Upper lobe of right lung (tissue), 1 donor: ENCODE results near the gene ATP6AP2. TPM values are rescaled to one million over a fixed set of nuclear protein-coding genes. Genes with fewer than 3 reads are reported as not detected.
"Not testable (repeated sequence)": the region's sequence is repeated elsewhere in the genome, so short reads cannot be mapped to it uniquely, and the experiment has no call there.

Source experiments
- ATAC-seq: fragments of 200-7000 bp; cut with Tn5 transposase; one replicate; pipeline ENCODE4 v1.9.1; 2020; ENCODE audit warnings: mild to moderate bottlenecking, moderate library complexity
- DNase-seq: peaks from one replicate; pipeline ENCODE4 v3.0.0-alpha.2; 2020
- H3K27ac ChIP-seq: fragments of 200-600 bp; one replicate; pipeline ENCODE4 v1.8.0; 2022
- H3K27me3 ChIP-seq: fragments of 200-600 bp; one replicate; pipeline ENCODE4 v1.8.0; 2022; ENCODE audit warnings: mild to moderate bottlenecking
- H3K36me3 ChIP-seq: fragments of 200-600 bp; one replicate; pipeline ENCODE4 v1.8.0; 2022
- H3K4me1 ChIP-seq: fragments of 200-600 bp; one replicate; pipeline ENCODE4 v1.8.0; 2022
- H3K4me3 ChIP-seq: fragments of 200-600 bp; one replicate; pipeline ENCODE4 v1.8.0; 2022; ENCODE audit warnings: mild to moderate bottlenecking
- H3K9me3 ChIP-seq: fragments of 200-600 bp; one replicate; pipeline ENCODE4 v1.8.0; 2022
- CTCF ChIP-seq: fragments of 200-600 bp; IDR thresholded peaks from one replicate; pipeline ENCODE4 v1.8.0; 2022; ENCODE audit warnings: antibody characterized with exemption
- intact Hi-C: fragments of 100-400 bp; cut with DNase I; formaldehyde crosslinking; loops from one replicate; pipeline ENCODE4 v1.11.0; 2022
- total RNA-seq: library from RNA; stranded (reverse); fragmentation: NEBNext Ultra II Directional; extraction: Animal tissue kit (Norgen Biotek cat#: 25700); gene quantifications from one replicate; pipeline ENCODE4 v1.2.1, GENCODE V29; 2021
- donor health status: DM: no; HTN: yes; CAD: no; lungs with severe emphysema.

ATP6AP2 gene
- total RNA-seq, 1 donor from 2014 or later = 130 TPM

GRCh38 chrX:40550066-40550465 lies 30.7 kb upstream of the ATP6AP2 start:
- Histone ChIP-seq H3K27ac (no peak overlapping the region), H3K27me3 (no peaks in the 10 kb centered on the region), H3K36me3 (no peaks in the 10 kb centered on the region), H3K9me3 (no peaks in the 10 kb centered on the region), H3K4me1 (no peaks in the 10 kb centered on the region), H3K4me3 (no peak overlapping the region)
- no peak for TF ChIP-seq CTCF
- ATAC-seq = no peak
- DNase-seq = no peak
- intact Hi-C loops = no loop called here

DNA sequence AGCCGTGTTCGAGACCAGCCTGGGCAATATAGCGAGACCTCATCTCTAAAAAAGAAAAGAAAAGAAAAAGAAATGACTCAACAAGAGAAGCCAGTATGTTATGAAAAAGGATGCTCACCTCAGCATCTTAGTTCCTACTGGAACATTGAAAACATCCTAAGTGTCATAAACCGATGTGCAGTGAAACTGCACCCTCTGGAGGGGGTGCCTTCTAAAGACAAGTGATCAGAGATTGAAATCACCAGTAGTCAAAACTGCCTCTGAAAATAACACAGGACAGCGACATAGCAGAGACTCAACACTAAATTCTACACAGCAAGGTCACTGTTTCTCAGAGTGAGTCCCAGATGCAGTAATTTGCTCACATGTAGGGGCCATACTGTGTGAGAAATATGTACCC lies 28.0 kb upstream of the ATP6AP2 start:
- ATAC-seq (no peak), DNase-seq (no peak)
- Histone ChIP-seq H3K9me3 (no peaks in the 10 kb centered on the region), H3K4me1 (no peaks in the 10 kb centered on the region), H3K27ac (no peak overlapping the region), H3K4me3 (no peak overlapping the region), H3K36me3 (no peaks in the 10 kb centered on the region), H3K27me3 (no peaks in the 10 kb centered on the region)
- intact Hi-C loops = no loop called here
- TF ChIP-seq CTCF = no peak

GRCh38 chrX:40558590-40558989 lies 22.2 kb upstream of the ATP6AP2 start:
- Histone ChIP-seq H3K36me3 (no peaks in the 10 kb centered on the region), H3K27me3 (no peaks in the 10 kb centered on the region), H3K4me1 (no peaks in the 10 kb centered on the region), H3K4me3 (no peak overlapping the region), H3K27ac (no peak overlapping the region), H3K9me3 (no peaks in the 10 kb centered on the region)
- intact Hi-C loops = no loop called here
- no peak for DNase-seq
- ATAC-seq = no peak
- no peak for TF ChIP-seq CTCF

DNA sequence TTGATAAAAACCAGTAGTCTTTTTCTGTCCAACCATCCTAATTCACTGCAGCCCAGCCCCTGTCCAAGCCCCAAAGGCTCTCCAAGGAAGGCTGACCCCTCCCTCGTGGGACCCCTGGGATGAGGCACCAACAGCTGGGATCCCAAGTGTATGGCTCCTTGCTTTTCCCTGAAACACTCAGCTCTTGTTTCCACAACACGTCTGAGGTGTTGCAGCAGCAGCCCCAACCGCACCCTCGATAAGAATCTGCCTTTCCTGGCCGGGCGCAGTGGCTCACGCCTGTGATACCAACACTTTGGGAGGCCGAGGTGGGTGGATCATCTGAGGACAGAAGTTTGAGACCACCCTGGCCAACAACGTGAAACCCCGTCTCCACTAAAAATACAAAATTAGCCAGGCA lies 17.0 kb upstream of the ATP6AP2 start:
- Histone ChIP-seq H3K9me3 (no peaks in the 10 kb centered on the region), H3K36me3 (no peaks in the 10 kb centered on the region), H3K4me1 (no peaks in the 10 kb centered on the region), H3K27me3 (no peaks in the 10 kb centered on the region), H3K27ac (no peak overlapping the region), H3K4me3 (no peak overlapping the region)
- no peak for DNase-seq
- intact Hi-C loops = no loop called here
- no peak for TF ChIP-seq CTCF
- no peak for ATAC-seq

GRCh38 chrX:40564447-40564846 lies 16.3 kb upstream of the ATP6AP2 start:
- TF ChIP-seq CTCF = no peak
- ATAC-seq (no peak), DNase-seq (no peak)
- Histone ChIP-seq H3K4me3 (no peak overlapping the region), H3K36me3 (no peaks in the 10 kb centered on the region), H3K4me1 (no peaks in the 10 kb centered on the region), H3K9me3 (no peaks in the 10 kb centered on the region), H3K27me3 (no peaks in the 10 kb centered on the region), H3K27ac (no peak overlapping the region)
- intact Hi-C loops = no loop called here

DNA sequence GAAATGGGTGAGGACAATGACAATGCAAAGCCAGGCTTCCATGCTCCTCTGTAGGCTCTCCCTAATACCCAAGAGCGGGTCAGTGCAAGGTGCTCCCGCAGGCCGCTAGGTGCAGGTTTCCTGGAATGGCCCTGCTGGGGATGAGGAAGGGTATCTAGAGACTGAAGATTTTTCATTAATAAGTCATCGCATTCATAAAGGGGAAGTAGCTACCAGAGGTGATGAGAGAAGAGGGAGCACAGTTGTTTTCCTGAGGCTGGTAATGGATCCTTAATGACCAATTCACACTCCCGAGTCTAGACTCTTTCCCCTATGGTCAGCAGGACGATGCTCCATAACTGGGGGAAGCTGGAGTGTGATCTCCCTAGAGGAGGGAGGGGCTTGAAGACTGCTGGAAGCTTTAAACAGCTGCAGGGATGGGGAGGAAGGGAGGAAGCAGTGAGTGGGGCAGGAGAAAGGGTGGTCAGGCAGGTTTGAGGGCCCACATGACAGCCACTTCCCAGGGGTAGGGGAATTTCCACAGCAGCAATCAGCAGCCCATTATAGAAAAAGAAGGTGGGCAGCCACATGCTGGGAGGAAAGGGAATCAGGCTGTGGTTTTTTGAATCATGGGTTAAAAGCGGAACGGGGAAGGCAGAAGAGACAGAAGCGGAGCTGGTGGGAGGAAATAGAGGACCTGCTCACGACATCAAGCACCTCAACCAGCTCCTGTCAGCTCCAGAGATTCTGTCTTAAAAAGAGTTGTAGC lies 10.2 kb upstream of the ATP6AP2 start:
- intact Hi-C loops = no loop called here
- Histone ChIP-seq H3K36me3 (no peaks in the 10 kb centered on the region), H3K27ac (no peak overlapping the region), H3K27me3 (no peaks in the 10 kb centered on the region), H3K4me1 (no peaks in the 10 kb centered on the region), H3K4me3 (no peak overlapping the region), H3K9me3 (no peaks in the 10 kb centered on the region)
- ATAC-seq (peak; percentile 63), DNase-seq (no peak)
- no peak for TF ChIP-seq CTCF

DNA sequence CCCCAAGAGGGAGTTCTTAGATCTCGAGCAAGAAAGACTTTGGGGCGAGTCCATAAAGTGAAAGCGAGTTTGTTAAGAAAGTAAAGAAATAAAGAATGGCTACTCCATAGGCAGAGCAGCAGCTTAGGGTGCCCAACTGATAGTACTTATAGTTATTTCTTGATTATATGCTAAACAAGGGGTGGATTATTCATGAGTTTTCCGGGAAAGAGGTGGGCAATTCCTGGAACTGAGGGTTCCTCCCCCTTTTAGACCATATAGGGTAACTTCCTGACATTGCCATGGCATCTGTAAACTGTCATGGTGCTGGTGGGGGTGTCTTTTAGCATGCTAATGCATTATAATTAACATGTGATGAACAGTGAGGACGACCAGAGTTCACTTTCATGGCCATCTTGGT lies 9.6 kb upstream of the ATP6AP2 start:
- H3K9me3 ChIP-seq, ATAC-seq, H3K4me1 ChIP-seq, H3K27me3 ChIP-seq, DNase-seq, H3K27ac ChIP-seq, H3K4me3 ChIP-seq, intact Hi-C loops, H3K36me3 ChIP-seq: not testable (repeated sequence)
